ENCODE measurements around the gene SNAP47.

Gene SNAP47

DNA sequence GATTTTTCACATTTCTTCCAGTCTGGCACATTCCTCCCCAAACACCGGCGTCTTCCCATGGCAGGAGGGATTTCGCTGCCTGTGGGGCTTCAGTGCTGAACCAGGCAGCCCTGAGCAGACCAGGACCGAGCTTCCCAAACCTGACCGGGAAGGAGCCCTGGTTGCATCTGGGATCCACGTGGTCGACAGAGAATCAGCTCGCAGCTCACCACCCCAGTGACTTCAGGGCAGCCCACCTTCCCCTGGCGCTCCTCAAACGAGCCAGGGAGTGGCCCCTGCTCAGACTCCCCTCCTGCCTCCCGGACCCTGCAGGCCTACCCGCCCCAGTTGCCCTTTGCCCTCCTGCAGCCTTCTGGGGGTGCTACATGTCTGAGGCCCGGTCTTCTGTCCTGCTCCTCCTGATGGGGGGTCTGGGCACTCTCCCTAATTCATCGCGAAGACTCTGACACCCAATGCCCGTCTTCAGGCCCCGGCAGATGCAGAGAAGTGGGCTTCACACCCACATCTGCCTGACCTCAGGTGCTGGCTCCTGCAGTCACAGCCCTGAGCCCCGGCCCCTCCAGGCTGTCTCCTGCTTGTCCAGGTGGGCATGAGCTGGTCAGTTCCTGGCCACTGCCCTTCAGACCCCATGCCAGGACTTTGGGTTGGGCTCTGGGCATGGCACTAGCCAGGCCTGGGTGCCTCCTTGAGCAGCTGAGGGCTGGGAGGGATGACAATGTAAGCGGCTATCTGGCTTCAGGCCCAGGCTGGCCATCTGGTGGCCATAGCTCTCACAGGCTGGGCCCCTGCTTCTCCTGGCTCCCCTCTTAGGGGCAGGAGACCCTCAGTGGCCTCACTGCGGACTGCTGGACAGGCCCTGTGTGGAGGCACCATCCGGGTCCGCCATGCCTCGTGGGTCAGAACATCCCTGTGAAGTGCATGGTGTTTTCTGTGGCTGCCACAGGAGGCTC is 54.1 kb downstream of the SNAP47 start:
- no peak for DNase-seq (ENCODE audit: low read depth)

GRCh38 chr1:227790034-227790400 is 54.8 kb downstream of the SNAP47 start:
- TF ChIP-seq, protein P1, sequence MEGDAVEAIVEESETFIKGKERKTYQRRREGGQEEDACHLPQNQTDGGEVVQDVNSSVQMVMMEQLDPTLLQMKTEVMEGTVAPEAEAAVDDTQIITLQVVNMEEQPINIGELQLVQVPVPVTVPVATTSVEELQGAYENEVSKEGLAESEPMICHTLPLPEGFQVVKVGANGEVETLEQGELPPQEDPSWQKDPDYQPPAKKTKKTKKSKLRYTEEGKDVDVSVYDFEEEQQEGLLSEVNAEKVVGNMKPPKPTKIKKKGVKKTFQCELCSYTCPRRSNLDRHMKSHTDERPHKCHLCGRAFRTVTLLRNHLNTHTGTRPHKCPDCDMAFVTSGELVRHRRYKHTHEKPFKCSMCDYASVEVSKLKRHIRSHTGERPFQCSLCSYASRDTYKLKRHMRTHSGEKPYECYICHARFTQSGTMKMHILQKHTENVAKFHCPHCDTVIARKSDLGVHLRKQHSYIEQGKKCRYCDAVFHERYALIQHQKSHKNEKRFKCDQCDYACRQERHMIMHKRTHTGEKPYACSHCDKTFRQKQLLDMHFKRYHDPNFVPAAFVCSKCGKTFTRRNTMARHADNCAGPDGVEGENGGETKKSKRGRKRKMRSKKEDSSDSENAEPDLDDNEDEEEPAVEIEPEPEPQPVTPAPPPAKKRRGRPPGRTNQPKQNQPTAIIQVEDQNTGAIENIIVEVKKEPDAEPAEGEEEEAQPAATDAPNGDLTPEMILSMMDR (IDR thresholded peaks at IDR 0.05; ENCODE audit: insufficient read depth, low read depth, low read length, missing control alignments), result no peak
- H3K4me3 ChIP-seq (ENCODE audit: low read depth, low read length), result no peak overlapping the region
- DNase-seq (ENCODE audit: low read depth), result no peak

More for the DNA sequence above, 54.1 kb downstream of the SNAP47 start:
- no peak overlapping the region for H3K4me3 ChIP-seq (ENCODE audit: low read depth, low read length)
- TF ChIP-seq, protein P1 (IDR thresholded peaks at IDR 0.05; ENCODE audit: insufficient read depth, low read depth, low read length, missing control alignments), result no peak

- H3K4me3 ChIP-seq (ENCODE audit: low read depth, low read length), result no peak overlapping the region
- TF ChIP-seq, protein P1 (IDR thresholded peaks at IDR 0.05; ENCODE audit: insufficient read depth, low read depth, low read length, missing control alignments), result no peak
- DNase-seq (ENCODE audit: low read depth), result no peak
These were observed 55.6 kb downstream of the SNAP47 start for GRCh38 chr1:227790868-227791267.

GRCh38 chr1:227791425-227792143 is 56.3 kb downstream of the SNAP47 start:
- no peak overlapping the region for H3K4me3 ChIP-seq (ENCODE audit: low read depth, low read length)
- TF ChIP-seq, protein P1 (IDR thresholded peaks at IDR 0.05; ENCODE audit: insufficient read depth, low read depth, low read length, missing control alignments), result no peak
- no peak for DNase-seq (ENCODE audit: low read depth)

- TF ChIP-seq, protein P1 (IDR thresholded peaks at IDR 0.05; ENCODE audit: insufficient read depth, low read depth, low read length, missing control alignments), result no peak
- no peak for DNase-seq (ENCODE audit: low read depth)
- no peak overlapping the region for H3K4me3 ChIP-seq (ENCODE audit: low read depth, low read length)
These were observed 57.2 kb downstream of the SNAP47 start for GRCh38 chr1:227792216-227793078.
